Measurements from ENCODE around the gene NDUFB7. TPM values are rescaled to one million over a fixed set of nuclear protein-coding genes. Genes with fewer than 3 reads are reported as not detected.

The NDUFB7 gene
- polyA plus RNA-seq, 1 of the 3 experiments (the other 2 are of a cell fraction) = 465 TPM

DNA sequence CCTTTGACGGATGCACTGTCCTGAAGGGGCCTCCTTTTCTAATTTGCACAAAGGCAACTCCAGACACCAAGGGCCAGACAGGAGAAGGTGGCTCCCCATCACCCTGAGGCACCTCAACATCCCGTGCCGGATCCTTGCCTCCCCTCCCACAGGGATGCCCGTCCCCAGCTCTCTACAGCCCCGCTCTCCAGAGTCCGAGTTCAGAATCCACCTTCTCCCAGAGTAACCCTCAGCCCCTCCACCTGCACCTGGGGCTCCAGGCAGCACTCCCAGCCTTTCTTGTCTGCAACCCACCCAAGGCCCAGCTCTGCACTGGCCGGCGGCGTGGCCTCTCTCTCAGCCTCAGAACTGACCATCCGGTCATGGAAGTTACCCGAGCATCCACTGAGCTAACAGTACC, 4.8 kb downstream of the NDUFB7 start:
- Histone ChIP-seq H3K4me1 (ENCODE audit: control insufficient read depth in 1 of 2, insufficient read depth in 2 of 2, low read depth in 1 of 2, low read length in 1 of 2) (peaks cover 0 to 8% of the 10 kb centered on the region in 2 experiments; a peak in 2 of 4 replicates), H3K9me3 (no peaks in the 10 kb centered on the region), H3F3A (replicated peaks; ENCODE audit: insufficient read depth) (no peaks in the 10 kb centered on the region), H3K27me3 (ENCODE audit: insufficient read depth) (no peaks in the 10 kb centered on the region), H3K4me2 (no peak overlapping the region), H3K4me3 (ENCODE audit: low read depth in 2 of 2, low read length in 1 of 2) (no peak overlapping the region), H3K79me2 (ENCODE audit: insufficient read depth) (peaks cover 26% of the 10 kb centered on the region), H3K27ac (ENCODE audit: low read depth in 2 of 2, low read length in 1 of 2) (no peak overlapping the region), H3K9ac (no peak overlapping the region), H3K36me3 (replicated peaks in 1 of 2; ENCODE audit: control insufficient read depth in 1 of 2, insufficient read depth in 2 of 2, low read length in 1 of 2) (peaks cover 0 to 17% of the 10 kb centered on the region in 2 experiments), H3K9me2 (no peaks in the 10 kb centered on the region), H4K20me1 (ENCODE audit: insufficient read depth) (no peaks in the 10 kb centered on the region), H2AFZ (ENCODE audit: low read depth) (no peak overlapping the region)
- CTCF ChIA-PET = interaction anchor here (7.9 kb wide), 1 partner anchor 11 kb away, joined by 60 read pairs; no protein-coding TSS in a partner anchor
- WGBS (ENCODE audit: low lambda C conversion rate) = 91% methylated on average over 8 of the region's 11 CpGs
- POLR2A ChIA-PET = no interaction called here
- no peak for DNase-seq
- TF ChIP-seq, protein P1, sequence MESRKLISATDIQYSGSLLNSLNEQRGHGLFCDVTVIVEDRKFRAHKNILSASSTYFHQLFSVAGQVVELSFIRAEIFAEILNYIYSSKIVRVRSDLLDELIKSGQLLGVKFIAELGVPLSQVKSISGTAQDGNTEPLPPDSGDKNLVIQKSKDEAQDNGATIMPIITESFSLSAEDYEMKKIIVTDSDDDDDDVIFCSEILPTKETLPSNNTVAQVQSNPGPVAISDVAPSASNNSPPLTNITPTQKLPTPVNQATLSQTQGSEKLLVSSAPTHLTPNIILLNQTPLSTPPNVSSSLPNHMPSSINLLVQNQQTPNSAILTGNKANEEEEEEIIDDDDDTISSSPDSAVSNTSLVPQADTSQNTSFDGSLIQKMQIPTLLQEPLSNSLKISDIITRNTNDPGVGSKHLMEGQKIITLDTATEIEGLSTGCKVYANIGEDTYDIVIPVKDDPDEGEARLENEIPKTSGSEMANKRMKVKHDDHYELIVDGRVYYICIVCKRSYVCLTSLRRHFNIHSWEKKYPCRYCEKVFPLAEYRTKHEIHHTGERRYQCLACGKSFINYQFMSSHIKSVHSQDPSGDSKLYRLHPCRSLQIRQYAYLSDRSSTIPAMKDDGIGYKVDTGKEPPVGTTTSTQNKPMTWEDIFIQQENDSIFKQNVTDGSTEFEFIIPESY (IDR thresholded peaks at IDR 0.05; ENCODE audit: borderline replicate concordance, low read depth) = no peak
- TF ChIP-seq GATA2 (CRISPR knock-in tag; IDR thresholded peaks at IDR 0.05) = no peak
- TF ChIP-seq MEF2A (IDR thresholded peaks at IDR 0.05; ENCODE audit: borderline replicate concordance, low read depth) = no peak
- TF ChIP-seq USF2 (IDR thresholded peaks at IDR 0.05; ENCODE audit: borderline replicate concordance, low read depth, low read length) = no peak
- TF ChIP-seq GABPA (IDR thresholded peaks at IDR 0.05; ENCODE audit: low read depth) = no peak
- no peak for TF ChIP-seq RAD21 (IDR thresholded peaks at IDR 0.05; ENCODE audit: low read length)
- no peak for TF ChIP-seq NRF1 (IDR thresholded peaks at IDR 0.05; ENCODE audit: low read depth, low read length)
- TF ChIP-seq RCOR1 (IDR thresholded peaks at IDR 0.05; ENCODE audit: low read length) = no peak
- no peak for TF ChIP-seq YY1 (IDR thresholded peaks at IDR 0.05; ENCODE audit: low read depth)
- TF ChIP-seq JUND (IDR thresholded peaks at IDR 0.05) = no peak
- no peak for TF ChIP-seq IRF3 (IDR thresholded peaks at IDR 0.05; ENCODE audit: low read depth, low read length)
- no peak for TF ChIP-seq CTCF (IDR thresholded peaks at IDR 0.05)
- no peak for TF ChIP-seq ELF1 (IDR thresholded peaks at IDR 0.05)
- TF ChIP-seq SIN3A (IDR thresholded peaks at IDR 0.05; ENCODE audit: borderline replicate concordance, low read depth, low read length) = no peak
- TF ChIP-seq, protein P2, sequence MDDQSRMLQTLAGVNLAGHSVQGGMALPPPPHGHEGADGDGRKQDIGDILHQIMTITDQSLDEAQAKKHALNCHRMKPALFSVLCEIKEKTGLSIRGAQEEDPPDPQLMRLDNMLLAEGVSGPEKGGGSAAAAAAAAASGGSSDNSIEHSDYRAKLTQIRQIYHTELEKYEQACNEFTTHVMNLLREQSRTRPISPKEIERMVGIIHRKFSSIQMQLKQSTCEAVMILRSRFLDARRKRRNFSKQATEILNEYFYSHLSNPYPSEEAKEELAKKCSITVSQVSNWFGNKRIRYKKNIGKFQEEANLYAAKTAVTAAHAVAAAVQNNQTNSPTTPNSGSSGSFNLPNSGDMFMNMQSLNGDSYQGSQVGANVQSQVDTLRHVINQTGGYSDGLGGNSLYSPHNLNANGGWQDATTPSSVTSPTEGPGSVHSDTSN (IDR thresholded peaks at IDR 0.05) = no peak
